ENCODE data around the gene LHFPL6.

DNA sequence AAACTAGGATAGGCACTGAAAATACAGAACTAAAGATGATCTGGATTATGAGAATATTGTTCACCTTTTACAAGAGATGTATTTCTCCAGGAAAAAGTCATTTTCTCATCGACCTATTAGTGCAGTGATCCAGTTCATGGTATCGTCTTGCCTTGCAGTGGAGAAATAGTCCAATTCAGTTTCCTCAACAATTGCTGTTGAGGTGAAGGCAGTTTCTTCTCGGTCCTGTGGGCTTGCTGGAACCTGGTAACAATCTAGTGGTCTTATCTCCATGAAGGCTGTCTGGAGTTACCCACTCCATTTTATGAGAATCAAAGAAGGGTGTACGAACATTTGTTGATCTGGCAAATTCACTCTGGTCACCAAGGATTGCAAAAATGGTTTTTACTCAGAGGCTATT is 266.8 kb downstream of the LHFPL6 start:
- no peak for TF ChIP-seq POLR2AphosphoS5 (IDR thresholded peaks at IDR 0.05; ENCODE audit: low read depth, low read length)
- TF ChIP-seq, protein P1, sequence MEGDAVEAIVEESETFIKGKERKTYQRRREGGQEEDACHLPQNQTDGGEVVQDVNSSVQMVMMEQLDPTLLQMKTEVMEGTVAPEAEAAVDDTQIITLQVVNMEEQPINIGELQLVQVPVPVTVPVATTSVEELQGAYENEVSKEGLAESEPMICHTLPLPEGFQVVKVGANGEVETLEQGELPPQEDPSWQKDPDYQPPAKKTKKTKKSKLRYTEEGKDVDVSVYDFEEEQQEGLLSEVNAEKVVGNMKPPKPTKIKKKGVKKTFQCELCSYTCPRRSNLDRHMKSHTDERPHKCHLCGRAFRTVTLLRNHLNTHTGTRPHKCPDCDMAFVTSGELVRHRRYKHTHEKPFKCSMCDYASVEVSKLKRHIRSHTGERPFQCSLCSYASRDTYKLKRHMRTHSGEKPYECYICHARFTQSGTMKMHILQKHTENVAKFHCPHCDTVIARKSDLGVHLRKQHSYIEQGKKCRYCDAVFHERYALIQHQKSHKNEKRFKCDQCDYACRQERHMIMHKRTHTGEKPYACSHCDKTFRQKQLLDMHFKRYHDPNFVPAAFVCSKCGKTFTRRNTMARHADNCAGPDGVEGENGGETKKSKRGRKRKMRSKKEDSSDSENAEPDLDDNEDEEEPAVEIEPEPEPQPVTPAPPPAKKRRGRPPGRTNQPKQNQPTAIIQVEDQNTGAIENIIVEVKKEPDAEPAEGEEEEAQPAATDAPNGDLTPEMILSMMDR (IDR thresholded peaks at IDR 0.05) = no peak
- TF ChIP-seq, protein P2, sequence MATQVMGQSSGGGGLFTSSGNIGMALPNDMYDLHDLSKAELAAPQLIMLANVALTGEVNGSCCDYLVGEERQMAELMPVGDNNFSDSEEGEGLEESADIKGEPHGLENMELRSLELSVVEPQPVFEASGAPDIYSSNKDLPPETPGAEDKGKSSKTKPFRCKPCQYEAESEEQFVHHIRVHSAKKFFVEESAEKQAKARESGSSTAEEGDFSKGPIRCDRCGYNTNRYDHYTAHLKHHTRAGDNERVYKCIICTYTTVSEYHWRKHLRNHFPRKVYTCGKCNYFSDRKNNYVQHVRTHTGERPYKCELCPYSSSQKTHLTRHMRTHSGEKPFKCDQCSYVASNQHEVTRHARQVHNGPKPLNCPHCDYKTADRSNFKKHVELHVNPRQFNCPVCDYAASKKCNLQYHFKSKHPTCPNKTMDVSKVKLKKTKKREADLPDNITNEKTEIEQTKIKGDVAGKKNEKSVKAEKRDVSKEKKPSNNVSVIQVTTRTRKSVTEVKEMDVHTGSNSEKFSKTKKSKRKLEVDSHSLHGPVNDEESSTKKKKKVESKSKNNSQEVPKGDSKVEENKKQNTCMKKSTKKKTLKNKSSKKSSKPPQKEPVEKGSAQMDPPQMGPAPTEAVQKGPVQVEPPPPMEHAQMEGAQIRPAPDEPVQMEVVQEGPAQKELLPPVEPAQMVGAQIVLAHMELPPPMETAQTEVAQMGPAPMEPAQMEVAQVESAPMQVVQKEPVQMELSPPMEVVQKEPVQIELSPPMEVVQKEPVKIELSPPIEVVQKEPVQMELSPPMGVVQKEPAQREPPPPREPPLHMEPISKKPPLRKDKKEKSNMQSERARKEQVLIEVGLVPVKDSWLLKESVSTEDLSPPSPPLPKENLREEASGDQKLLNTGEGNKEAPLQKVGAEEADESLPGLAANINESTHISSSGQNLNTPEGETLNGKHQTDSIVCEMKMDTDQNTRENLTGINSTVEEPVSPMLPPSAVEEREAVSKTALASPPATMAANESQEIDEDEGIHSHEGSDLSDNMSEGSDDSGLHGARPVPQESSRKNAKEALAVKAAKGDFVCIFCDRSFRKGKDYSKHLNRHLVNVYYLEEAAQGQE (IDR thresholded peaks at IDR 0.05; ENCODE audit: insufficient read depth in 1 of 2, low read depth in 2 of 2, low read length in 1 of 2) = no peak

Measured in Panc1 (cell line).